Activated naive CD4-positive, alpha-beta T cell treated with anti-CD3 and anti-CD28 coated beads, Interleukin-2, amount 10 ng/mL, durations not matched to agents 7 days and 5 days (primary cell): ENCODE results near the gene VSTM2B.
"Not testable (repeated sequence)": the region's sequence is repeated elsewhere in the genome, so short reads cannot be mapped to it uniquely, and the experiment has no call there.

ENCODE experiments used
- CTCF ChIA-PET: fragments of 350-600 bp; sonication (Branson Sonifier 250); formaldehyde crosslinking; loops from one replicate; lab custom pipeline; 2021; ENCODE audit warnings: antibody characterized with exemption; lab: Charles Lee
- DNase-seq: peaks from one replicate; pipeline ENCODE4 v3.0.0-alpha.2; 2020
- H3K27ac Mint-ChIP-seq: one replicate; pipeline ENCODE4 v1.8.0; 2021; ENCODE audit warnings: mild to moderate bottlenecking, moderate library complexity, mixed read lengths
- H3K27me3 Mint-ChIP-seq: one replicate; pipeline ENCODE4 v1.8.0; 2021; ENCODE audit warnings: mild to moderate bottlenecking, mixed read lengths
- H3K36me3 Mint-ChIP-seq: one replicate; pipeline ENCODE4 v1.8.0; 2021; ENCODE audit warnings: mixed read lengths
- H3K4me1 Mint-ChIP-seq: one replicate; pipeline ENCODE4 v1.8.0; 2021; ENCODE audit warnings: mixed read lengths
- H3K4me3 Mint-ChIP-seq: one replicate; pipeline ENCODE4 v1.8.0; 2021; ENCODE audit warnings: mild to moderate bottlenecking, moderate library complexity, mixed read lengths
- H3K9me3 Mint-ChIP-seq: one replicate; pipeline ENCODE4 v1.8.0; 2021; ENCODE audit warnings: mixed read lengths

VSTM2B gene

GRCh38 chr19:29525901-29526729 lies at the start of gene VSTM2B:
Gene VSTM2B (plus strand): TSS chr19:29525994. CDS start chr19:29526584, 590 bp downstream.
- H3K27me3 Mint-ChIP-seq, result peaks cover 95% of the 10 kb centered on the region
- H3K4me1 Mint-ChIP-seq, result peaks cover 26% of the 10 kb centered on the region
- no peak for DNase-seq
- no peaks in the 10 kb centered on the region for H3K36me3 Mint-ChIP-seq
- H3K9me3 Mint-ChIP-seq, result no peaks in the 10 kb centered on the region
- CTCF ChIA-PET, result no interaction called here
- no peak within 1 kb of the TSS for H3K4me3 Mint-ChIP-seq
- H3K27ac Mint-ChIP-seq, result no peak within 1 kb of the TSS

GRCh38 chr19:29476528-29476927 lies 49.3 kb upstream of the VSTM2B start:
- Mint-ChIP-seq H3K27me3 (peaks cover 3% of the 10 kb centered on the region), H3K27ac (no peak overlapping the region), H3K36me3 (no peaks in the 10 kb centered on the region), H3K9me3 (peaks cover 8% of the 10 kb centered on the region), H3K4me1 (no peaks in the 10 kb centered on the region), H3K4me3 (no peak overlapping the region)
- CTCF ChIA-PET, result no interaction called here
- no peak for DNase-seq

GRCh38 chr19:29477831-29478577 lies 47.8 kb upstream of the VSTM2B start:
- peaks cover 10% of the 10 kb centered on the region for H3K9me3 Mint-ChIP-seq
- H3K27ac Mint-ChIP-seq, result no peak overlapping the region
- no peak for DNase-seq
- H3K36me3 Mint-ChIP-seq, result no peaks in the 10 kb centered on the region
- CTCF ChIA-PET, result interaction anchor here (0.9 kb wide), 1 partner anchor 359 kb away, joined by 3 read pairs; no protein-coding TSS in a partner anchor
- H3K4me3 Mint-ChIP-seq, result no peak overlapping the region
- no peaks in the 10 kb centered on the region for H3K4me1 Mint-ChIP-seq
- peaks cover 3% of the 10 kb centered on the region for H3K27me3 Mint-ChIP-seq

GRCh38 chr19:29478578-29479565 lies 46.9 kb upstream of the VSTM2B start:
- no peaks in the 10 kb centered on the region for H3K4me1 Mint-ChIP-seq
- peaks cover 10% of the 10 kb centered on the region for H3K9me3 Mint-ChIP-seq
- peak; percentile 29 for DNase-seq
- H3K27ac Mint-ChIP-seq, result no peak overlapping the region
- H3K4me3 Mint-ChIP-seq, result no peak overlapping the region
- CTCF ChIA-PET, result interaction anchor here (0.9 kb wide), 1 partner anchor 359 kb away, joined by 3 read pairs; no protein-coding TSS in a partner anchor
- peaks cover 3% of the 10 kb centered on the region for H3K27me3 Mint-ChIP-seq
- no peaks in the 10 kb centered on the region for H3K36me3 Mint-ChIP-seq

GRCh38 chr19:29479941-29480340 lies 45.9 kb upstream of the VSTM2B start:
- H3K4me3 Mint-ChIP-seq, result no peak overlapping the region
- CTCF ChIA-PET, result no interaction called here
- H3K4me1 Mint-ChIP-seq, result no peaks in the 10 kb centered on the region
- peaks cover 2% of the 10 kb centered on the region for H3K27me3 Mint-ChIP-seq
- H3K27ac Mint-ChIP-seq, result no peak overlapping the region
- peaks cover 10% of the 10 kb centered on the region for H3K9me3 Mint-ChIP-seq
- DNase-seq, result no peak
- H3K36me3 Mint-ChIP-seq, result no peaks in the 10 kb centered on the region

- peaks cover 10% of the 10 kb centered on the region for H3K9me3 Mint-ChIP-seq
- H3K4me1 Mint-ChIP-seq, result no peaks in the 10 kb centered on the region
- no peaks in the 10 kb centered on the region for H3K27me3 Mint-ChIP-seq
- CTCF ChIA-PET, result no interaction called here
- DNase-seq, result no peak
- no peaks in the 10 kb centered on the region for H3K36me3 Mint-ChIP-seq
- no peak overlapping the region for H3K27ac Mint-ChIP-seq
- no peak overlapping the region for H3K4me3 Mint-ChIP-seq
Observed at GRCh38 chr19:29480507-29480906, 45.3 kb upstream of the VSTM2B start.

- H3K4me3 Mint-ChIP-seq, result no peak overlapping the region
- peaks cover 10% of the 10 kb centered on the region for H3K9me3 Mint-ChIP-seq
- H3K27me3 Mint-ChIP-seq, result no peaks in the 10 kb centered on the region
- CTCF ChIA-PET, result no interaction called here
- H3K36me3 Mint-ChIP-seq, result no peaks in the 10 kb centered on the region
- no peak overlapping the region for H3K27ac Mint-ChIP-seq
- H3K4me1 Mint-ChIP-seq, result no peaks in the 10 kb centered on the region
- no peak for DNase-seq
Observed at GRCh38 chr19:29482855-29483640, 42.7 kb upstream of the VSTM2B start.

GRCh38 chr19:29483641-29483920 lies 42.2 kb upstream of the VSTM2B start:
- Mint-ChIP-seq H3K27me3 (no peaks in the 10 kb centered on the region), H3K4me1 (no peaks in the 10 kb centered on the region), H3K36me3 (no peaks in the 10 kb centered on the region), H3K4me3 (no peak overlapping the region), H3K9me3 (peaks cover 10% of the 10 kb centered on the region), H3K27ac (no peak overlapping the region)
- no peak for DNase-seq
- CTCF ChIA-PET, result no interaction called here

GRCh38 chr19:29483944-29484581 lies 41.7 kb upstream of the VSTM2B start:
- Mint-ChIP-seq H3K27ac (no peak overlapping the region), H3K36me3 (no peaks in the 10 kb centered on the region), H3K27me3 (no peaks in the 10 kb centered on the region), H3K4me1 (no peaks in the 10 kb centered on the region), H3K9me3 (peaks cover 10% of the 10 kb centered on the region), H3K4me3 (no peak overlapping the region)
- CTCF ChIA-PET, result no interaction called here
- DNase-seq, result no peak

GRCh38 chr19:29484876-29485275 lies 40.9 kb upstream of the VSTM2B start:
- DNase-seq, result no peak
- Mint-ChIP-seq H3K4me1 (no peaks in the 10 kb centered on the region), H3K27ac (no peak overlapping the region), H3K4me3 (no peak overlapping the region), H3K27me3 (peaks cover 6% of the 10 kb centered on the region), H3K9me3 (peaks cover 8% of the 10 kb centered on the region), H3K36me3 (no peaks in the 10 kb centered on the region)
- CTCF ChIA-PET, result no interaction called here

GRCh38 chr19:29485293-29485692 lies 40.5 kb upstream of the VSTM2B start:
- CTCF ChIA-PET, result no interaction called here
- Mint-ChIP-seq H3K27ac (no peak overlapping the region), H3K4me1 (no peaks in the 10 kb centered on the region), H3K9me3 (peaks cover 8% of the 10 kb centered on the region), H3K4me3 (no peak overlapping the region), H3K36me3 (no peaks in the 10 kb centered on the region), H3K27me3 (peaks cover 6% of the 10 kb centered on the region)
- no peak for DNase-seq

- DNase-seq, H3K4me3 Mint-ChIP-seq, H3K4me1 Mint-ChIP-seq, CTCF ChIA-PET, H3K36me3 Mint-ChIP-seq, H3K9me3 Mint-ChIP-seq, H3K27ac Mint-ChIP-seq: not testable (repeated sequence)
- peaks cover 15% of the 10 kb centered on the region for H3K27me3 Mint-ChIP-seq
Observed at GRCh38 chr19:29486961-29487360, 38.8 kb upstream of the VSTM2B start.

- Mint-ChIP-seq H3K9me3 (no peaks in the 10 kb centered on the region), H3K4me3 (no peak overlapping the region), H3K27ac (no peak overlapping the region), H3K4me1 (no peaks in the 10 kb centered on the region), H3K36me3 (no peaks in the 10 kb centered on the region), H3K27me3 (peaks cover 17% of the 10 kb centered on the region)
- CTCF ChIA-PET, result no interaction called here
- no peak for DNase-seq
Observed at GRCh38 chr19:29487432-29487831, 38.4 kb upstream of the VSTM2B start.
